GM18870 (cell line): ENCODE measurements around the gene OLA1.

ENCODE experiments used
- ATAC-seq: cut with Tn5 transposase; IDR thresholded peaks from one replicate; pipeline ENCODE4 v1.9.1; 2021; ENCODE audit warnings: moderate library complexity; ENCODE audit not compliant: unreplicated experiment

Gene OLA1

DNA sequence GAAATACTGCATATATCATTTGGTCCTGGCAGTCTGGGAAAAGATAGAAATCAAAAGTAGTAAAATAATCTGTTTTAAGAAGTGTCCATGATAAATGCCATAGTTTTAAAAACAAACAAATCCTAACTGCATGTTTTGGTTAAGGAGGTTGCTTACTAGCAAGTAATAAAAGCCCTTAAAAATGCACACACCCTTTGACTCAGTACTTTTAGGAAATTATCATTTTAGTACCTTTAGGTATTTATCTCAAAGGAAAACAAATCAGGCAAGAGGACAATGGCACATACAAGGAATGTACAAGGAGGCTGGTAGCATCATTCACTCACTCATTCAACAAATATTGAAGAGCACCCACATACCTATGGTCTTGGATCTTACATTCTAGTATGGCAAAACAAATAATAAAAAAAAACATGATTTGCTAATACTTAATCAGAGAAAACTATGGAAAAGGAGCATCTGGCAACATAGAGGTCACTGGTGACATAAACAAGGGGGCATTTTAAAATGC, 67.6 kb downstream of the OLA1 start:
- no peak for ATAC-seq

DNA sequence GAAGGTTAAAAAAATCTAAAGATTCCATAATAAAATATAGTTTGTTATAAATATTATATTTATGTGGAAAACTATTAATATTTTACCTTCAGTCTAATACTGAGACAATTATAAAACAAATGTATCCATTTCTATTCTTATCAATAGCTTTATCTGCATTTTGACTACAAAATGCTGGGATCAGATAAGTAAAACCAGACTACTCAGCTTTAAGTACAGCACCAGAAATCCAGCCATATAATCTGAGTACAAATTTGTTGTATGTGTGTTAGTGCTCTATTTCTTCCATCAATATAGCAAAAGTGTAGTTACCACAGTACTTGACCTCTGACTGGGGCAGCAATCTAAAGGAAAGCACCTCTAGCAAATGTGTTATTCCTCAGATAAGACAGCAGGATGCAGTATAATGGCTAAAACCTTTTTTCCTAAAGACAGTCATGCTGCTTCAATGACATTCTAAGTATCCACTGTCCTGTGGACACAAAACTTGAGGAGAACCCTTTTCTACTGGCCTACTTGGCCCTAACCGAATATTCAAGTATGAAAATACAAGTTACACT, 68.1 kb downstream of the OLA1 start:
- ATAC-seq = no peak

DNA sequence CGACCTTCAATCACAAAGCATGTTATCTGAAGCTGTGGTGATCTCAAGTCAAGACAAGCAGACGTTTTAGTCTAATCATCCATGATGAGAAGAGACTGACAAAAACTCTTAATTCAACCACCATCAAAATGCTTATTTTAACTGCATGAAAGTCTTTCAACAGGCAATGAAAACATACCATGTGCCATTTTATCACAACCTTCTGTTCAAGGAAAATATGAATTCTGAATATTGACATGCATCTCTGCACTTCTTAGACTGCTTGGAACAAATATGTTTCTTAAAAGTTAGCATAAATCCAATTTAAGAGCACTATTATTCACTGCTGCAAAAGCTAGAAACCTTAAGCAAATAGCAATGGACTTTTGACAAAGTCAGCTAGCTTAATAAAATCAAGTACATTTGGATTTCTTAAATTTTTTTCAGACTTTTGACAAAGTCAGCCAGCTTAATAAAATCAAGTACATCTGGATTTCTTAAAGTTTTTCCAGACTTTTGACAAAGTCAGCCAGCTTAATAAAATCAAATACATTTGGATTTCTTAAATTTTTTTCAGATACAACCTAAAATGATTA, 70.9 kb downstream of the OLA1 start:
- no peak for ATAC-seq

DNA sequence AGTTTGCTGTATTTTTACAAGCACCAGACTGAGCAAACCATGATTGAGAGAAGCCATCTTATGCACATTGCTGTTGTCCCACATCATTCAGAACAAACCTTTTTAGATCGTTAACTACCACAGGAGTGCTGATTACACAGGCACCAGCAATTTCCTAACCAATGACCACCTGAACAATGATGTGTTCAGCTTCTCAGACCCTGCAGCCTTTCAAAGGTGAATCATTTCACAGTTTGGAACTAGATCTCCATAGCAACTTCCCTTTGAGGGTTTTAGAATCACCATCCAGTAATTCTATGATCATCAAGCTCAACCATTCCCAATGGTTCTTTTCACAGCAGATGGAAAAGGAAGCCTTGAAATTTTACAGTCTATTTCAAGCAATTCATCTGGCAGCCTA, 71.4 kb downstream of the OLA1 start:
- no peak for ATAC-seq

DNA sequence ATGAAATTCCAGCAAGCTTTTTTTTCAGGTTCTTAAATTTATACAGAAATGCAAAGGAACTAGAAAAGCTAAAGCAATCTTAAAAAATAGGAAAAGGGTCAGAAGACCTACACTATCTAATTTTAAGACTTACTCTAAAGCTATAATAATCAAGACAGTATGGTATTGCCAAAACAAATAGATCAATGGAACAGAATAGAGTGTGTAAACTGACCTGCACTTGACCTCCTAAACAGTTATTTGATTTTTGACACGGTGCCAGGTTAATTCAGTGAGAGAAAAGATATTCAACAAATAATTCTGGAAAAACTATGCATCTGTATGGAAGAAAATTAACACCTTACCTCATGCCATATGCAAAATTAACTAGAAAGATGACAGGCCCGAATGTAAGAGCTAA, 73.6 kb downstream of the OLA1 start:
- no peak for ATAC-seq

DNA sequence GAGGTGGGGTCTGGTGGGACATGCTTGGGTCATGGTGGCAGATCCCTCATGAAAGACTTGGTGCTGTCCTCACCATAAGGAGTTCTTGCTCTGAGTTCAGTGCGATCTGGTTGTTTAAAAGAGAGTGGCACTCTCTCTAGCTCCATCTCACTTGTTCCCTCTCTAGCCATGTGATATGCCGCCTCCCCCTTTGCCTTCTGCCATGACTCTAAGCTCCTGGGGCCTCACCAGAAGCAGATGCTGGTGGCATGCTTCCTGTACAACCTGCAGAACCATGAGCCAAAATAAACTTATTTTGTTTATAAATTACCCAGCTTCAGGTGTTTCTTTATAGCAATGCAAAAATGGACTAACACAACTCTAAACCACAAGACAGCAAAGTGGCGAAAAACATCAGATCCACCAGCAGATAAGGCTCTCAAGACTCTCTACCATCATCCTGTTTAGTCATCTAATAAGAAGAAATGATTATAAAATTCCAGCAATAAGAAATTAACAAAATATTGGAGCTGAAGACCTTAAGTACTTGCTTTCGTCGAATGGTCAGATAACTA, 75.5 kb downstream of the OLA1 start:
- no peak for ATAC-seq

DNA sequence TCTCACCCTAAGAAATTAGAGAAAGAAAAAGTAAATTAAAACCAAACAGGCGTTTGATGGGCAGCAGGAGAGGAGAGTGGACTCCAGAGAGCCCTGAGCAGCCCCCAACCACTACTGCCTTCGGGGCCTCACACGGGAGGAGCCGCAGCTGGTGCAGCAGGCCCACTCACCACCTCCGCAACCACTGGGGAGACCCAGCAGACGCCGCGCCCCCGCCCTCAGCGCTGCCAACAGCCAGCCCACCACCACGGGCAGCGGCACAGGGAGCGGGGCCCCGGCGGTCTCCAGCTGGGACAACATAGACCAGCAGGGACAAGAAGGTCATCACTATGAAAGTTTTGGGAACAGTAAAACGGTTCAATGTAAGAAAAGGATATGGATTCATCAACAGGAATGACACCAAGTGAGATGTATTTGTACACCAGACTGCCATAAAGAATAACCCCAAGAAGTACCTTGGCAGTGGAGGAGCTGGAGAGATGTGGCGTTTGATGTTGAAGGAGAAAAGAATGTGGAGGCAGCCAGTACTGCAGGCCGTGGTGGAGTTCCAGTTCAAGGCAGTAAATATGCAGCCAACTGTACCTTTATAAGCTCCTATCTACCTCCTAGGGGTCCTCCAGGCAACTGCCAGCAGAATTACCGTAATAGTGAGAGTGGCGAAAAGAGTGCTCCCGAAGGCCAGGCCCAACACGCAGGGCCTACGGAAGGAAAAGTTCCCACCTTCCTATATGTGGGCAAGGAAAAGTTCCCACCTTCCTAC, 76.5 kb downstream of the OLA1 start:
- no peak for ATAC-seq

DNA sequence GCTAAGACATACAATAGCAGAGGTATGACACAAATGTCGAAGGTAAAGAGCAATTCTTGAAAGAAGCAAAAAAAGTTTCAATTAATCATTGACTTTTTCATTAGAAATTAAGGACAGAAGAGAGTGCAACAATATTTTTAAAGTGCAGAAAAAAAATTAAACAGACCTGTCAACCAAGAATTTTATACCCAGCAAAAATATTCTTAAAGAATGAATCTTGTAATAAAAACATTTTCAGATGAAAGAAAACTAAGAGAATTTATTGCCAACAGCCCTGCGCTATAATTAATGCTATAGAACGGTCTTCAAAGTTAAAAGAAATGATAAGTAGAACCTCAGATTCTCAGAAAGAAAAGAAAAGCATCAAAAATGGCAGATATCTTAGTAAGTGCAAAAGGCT, 79.0 kb downstream of the OLA1 start:
- ATAC-seq = no peak

DNA sequence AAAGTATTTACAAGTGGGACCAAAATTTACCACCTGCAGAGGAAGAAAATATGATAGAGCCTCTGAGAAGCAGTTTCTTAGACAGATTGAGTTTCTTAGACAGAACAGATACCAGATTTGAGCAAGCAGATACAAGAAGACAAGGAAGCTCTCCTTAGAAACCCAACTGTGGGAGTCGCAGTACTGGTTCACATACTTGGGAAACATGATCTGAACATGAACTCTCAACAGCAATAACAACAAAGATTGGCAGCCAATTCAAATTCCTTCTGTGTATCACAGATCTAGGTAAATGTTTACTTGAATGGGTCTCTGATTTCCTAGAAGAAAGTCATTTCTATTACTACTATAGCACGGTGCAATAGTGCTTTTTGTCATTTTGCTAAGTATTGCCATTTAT, 82.1 kb downstream of the OLA1 start:
- no peak for ATAC-seq

DNA sequence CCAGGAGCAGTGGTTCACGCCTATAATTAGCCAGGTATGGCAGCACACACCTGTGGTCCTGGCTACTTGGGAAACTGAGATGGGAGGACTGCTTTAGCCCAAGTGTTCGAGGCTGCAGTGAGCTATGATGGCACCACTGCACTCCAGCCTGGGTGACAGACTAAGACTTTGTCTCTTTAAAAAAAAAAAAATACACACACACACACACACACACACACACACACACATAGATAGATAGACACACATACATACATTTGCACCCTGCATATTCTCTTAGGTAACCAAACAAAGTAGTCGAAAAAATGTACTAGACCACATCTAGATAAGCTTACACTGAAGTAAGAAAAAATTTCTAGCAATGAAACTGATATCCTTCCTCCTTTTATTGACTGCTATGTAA, 86.8 kb downstream of the OLA1 start:
- ATAC-seq = no peak

DNA sequence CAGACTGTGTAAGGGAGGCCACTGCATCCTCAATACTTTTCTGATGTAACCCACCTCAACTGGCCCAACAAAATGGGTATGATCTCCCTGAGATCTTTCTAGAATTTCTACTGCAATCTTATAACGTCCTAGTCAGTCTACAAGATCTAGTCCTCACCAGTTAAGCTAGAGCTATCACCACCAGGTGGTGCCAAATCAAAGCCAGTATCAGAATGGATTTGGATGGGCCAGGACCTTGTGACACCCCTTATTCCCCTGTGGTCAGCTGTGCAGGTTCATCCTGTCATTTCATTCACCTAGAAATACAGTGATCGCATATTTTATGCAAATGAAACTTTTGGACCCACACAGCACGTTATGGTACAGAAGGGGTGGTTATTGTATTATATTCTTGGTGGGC, 90.3 kb downstream of the OLA1 start:
- ATAC-seq = no peak

DNA sequence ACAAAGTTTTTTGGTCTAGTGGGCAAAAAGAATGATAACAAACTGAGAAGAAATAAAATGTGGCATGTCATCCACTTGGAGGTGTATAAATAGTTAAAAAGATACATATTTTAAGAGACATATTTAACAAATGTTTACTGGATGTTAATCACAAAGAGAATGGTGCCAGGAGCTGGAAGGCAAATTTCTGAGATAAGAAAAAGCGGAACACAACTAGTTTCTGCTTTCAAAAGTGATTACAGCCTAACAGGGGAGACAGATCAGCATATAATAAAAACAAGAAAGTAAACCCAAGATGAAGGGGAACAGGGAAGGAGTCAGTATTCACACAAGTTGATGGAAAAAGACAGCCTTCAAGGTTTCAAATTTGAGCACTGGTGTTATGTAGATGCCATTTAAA, 91.3 kb downstream of the OLA1 start:
- ATAC-seq = no peak

DNA sequence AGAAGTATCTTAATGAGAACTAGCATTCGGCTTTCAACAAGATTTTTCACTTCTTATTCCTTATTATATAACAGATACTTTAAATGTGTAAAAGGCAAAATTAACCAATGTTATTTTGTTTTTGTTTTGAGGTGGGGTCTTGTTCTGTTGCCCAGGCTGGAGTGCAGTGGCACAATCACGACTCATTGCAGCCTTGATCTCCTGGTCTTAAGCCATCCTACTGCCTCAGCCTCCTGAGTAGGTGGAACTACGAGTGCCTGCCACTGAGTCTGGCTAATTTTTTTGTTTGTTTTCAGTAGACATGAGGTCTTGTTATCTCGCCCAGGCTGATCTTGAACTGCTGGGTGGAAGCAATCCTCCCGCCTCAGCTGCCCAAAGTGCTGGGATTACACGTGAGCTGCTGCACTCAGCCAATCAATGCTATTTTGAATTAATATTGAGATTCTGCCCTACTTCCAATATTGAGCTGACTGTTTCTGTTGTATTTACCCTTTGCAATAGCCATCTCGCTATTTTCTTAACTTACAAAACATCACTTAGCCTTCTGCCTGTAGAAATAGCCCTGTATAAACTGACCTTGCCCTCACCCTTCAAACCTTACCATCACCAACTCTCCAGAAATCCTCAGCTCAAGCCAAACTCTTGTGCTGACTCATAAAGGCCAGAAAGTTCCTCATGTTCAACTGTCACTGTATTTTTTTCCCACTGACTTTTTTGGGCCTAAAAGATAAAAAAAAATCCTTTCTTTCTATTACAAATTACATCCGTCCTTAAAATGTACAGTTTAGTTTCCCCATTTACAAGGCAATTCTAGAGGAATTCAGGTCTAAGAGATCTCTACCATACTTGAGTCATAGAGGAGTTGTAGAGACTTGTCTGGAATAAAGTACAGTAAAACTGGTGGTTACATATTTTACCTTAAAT, 94.3 kb downstream of the OLA1 start:
- no peak for ATAC-seq

DNA sequence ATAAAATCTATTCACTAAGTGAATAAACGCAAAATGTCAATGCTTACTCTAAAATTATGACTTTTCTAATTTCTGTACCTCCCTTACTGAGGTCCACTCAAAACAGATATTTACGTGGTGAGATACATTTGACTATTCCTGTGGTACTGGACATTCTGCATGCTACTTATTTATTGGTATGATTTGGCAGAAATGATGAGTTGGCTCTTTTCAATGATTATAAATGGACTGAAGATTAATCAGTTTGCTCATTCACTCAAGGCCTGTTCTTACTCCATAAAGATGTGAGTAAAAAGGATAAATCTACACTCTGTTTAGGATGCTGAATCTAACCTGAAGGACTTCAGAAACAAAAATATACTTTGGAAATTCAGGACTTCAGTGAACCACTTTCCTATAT, 98.8 kb downstream of the OLA1 start:
- ATAC-seq = no peak

DNA sequence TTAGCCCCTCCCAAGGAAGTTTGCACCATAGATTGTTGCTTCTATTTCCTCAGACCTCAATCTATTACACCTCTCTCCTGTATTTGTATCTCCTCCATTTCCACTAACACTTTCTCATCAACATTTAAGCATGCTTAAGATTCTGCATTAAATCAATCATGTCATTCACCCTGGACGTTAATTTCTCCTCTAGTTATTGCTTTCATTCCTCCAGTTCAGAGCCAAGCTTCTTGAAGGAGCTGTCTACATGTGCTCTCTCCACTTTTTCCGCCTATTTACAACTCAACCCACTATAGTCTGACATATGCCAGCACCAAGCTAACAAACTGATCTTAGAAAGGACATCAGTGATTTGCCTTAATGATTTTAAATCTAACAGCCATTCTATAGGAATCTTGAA, 99.5 kb downstream of the OLA1 start:
- no peak for ATAC-seq

DNA sequence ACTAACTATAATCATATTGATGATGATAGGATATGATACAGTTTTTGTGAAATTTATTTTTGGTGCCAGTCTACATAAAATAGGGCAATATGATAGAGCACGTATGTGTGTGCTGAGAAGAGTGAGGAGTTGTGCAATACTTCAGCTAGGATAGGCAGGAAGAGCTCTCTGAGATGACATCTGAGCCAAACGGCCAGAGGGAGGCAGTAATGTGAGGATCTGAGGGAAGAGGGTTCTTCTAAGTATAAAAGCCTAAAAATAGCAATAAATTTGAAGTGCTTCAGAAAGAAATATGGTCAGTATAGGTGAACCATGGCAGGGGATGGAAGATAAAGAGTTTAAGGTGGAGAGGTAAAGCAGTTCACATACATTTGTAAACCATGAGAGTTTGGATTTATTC, 102.5 kb downstream of the OLA1 start:
- no peak for ATAC-seq

DNA sequence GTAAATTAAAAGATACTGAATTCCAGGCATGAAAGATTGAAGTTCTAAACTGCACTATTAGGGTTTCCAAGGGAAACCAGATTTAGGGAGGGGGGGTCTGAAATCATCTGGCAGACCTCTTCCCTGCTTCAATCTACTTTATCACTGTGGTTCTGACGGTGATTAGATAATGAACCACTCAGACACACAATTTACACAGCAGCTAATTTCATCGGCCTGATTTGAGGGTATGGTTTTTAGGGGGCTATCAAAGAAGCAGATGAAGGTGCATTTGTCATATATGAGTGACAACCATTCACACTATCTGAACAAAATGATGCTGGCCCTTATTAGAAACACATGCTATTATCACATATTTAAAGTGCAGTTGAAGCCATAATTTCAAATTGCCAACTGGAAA, 106.0 kb downstream of the OLA1 start:
- no peak for ATAC-seq

DNA sequence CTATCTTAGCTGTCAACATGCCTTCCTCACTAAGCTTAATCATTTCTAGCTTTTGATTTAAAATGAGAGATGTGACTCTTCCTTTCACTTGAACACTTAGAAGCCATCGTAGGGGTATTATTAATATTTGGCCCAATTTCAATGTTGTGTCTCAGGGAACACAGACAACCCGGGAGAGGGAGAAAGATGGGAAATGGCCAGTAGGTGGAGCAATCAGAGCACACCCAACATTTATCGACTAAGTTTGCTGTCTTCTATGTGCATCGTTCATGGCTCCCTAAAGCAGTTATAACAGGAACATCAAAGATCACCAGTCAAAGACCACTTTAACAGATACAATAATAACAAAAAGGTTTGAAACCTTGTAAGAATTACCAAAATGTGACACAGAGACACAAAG, 110.2 kb downstream of the OLA1 start:
- no peak for ATAC-seq

DNA sequence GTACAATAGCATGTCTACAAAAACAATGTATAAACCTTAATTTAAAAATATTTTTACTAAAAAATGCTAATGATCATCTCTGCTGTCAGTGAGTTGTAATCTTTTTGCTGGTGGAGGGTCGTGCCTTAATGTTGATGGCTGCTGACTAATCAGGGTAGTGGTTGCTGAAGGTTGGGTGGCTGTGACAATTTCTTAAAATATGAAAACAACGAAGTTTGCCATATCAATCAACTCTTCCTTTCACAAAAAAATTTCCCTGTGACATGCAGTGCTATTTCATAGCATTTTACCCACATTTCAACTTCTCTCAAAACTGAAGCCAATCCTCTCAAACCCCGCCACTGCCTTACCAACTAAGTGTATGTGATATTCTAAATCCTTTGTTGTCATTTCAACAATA, 112.4 kb downstream of the OLA1 start:
- no peak for ATAC-seq

DNA sequence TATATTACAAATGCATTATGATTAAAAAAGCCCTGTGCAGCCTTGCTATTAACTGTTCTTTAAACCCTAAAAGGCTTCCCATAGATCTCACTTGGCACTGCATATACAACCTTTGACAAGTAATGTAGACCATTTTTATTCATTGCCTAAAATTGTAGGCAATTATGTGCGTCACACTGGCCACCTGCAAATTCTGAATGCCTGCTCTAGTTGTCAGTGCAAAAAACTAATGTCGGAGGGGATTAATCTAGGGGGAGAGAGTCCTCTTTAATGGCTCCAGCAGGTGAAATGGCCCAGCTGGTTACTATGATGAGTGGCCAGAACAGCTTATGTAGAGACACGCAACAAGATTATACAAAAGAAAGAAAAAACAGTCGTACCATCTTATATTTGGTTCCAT, 123.2 kb downstream of the OLA1 start:
- ATAC-seq = no peak

DNA sequence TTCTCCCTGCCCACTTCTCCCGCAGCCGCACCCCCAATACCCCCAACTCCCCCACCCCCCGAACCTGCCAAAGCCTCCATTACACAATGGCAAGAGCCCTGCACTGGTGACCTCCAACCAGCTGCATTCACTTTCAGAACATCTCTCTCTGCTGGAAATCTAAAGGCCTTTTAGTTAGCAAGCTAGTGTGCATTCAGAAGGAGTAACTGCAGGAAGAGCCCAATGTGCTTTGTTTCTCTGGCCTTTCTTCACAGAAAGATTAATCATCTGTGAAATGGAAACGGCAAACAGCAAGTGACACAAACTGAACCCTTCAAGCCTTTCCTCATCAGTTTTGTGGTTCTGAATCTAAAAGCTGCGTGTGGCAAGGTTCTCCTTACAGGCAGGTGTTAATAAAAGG, 124.2 kb downstream of the OLA1 start:
- ATAC-seq = no peak
